Astrocyte of the cerebellum (primary cell): ENCODE results near the gene SRGAP3.

Source experiments
- DNase-seq: peaks from one replicate; pipeline ENCODE4 v3.0.0-alpha.2; 2011; ENCODE audit warnings: low read depth
- H3K4me3 ChIP-seq: 2 replicates; pipeline ENCODE4 v1.5.1; 2011; ENCODE audit warnings: mild to moderate bottlenecking, low read depth, low read length, moderate library complexity
- CTCF ChIP-seq: IDR thresholded peaks from 2 replicates; pipeline ENCODE4 v1.5.1; 2012; ENCODE audit warnings: low read length, low read depth, moderate library complexity, mild to moderate bottlenecking; ENCODE audit errors: missing control alignments
- in situ Hi-C: cut with HindIII; loops from 2 replicates; pipeline ENCODE4 v1.10.0; 2017; ENCODE audit warnings: low sequenced_read_pairs

SRGAP3 gene

GRCh38 chr3:8986741-8987140 is 262.7 kb downstream of the SRGAP3 start:
- no peak for TF ChIP-seq CTCF
- in situ Hi-C loops = no loop called here
- DNase-seq = no peak
- no peak overlapping the region for H3K4me3 ChIP-seq

- no peak for DNase-seq
- no peak for TF ChIP-seq CTCF
- in situ Hi-C loops = no loop called here
- no peak overlapping the region for H3K4me3 ChIP-seq
Measured at GRCh38 chr3:8985876-8986275, 263.6 kb downstream of the SRGAP3 start.

- no peak for DNase-seq
- no peak overlapping the region for H3K4me3 ChIP-seq
- in situ Hi-C loops = no loop called here
- no peak for TF ChIP-seq CTCF
Measured at GRCh38 chr3:8985411-8985831, 264.0 kb downstream of the SRGAP3 start.

GRCh38 chr3:8984526-8984925 is 264.9 kb downstream of the SRGAP3 start:
- TF ChIP-seq CTCF = no peak
- in situ Hi-C loops = no loop called here
- no peak overlapping the region for H3K4me3 ChIP-seq
- DNase-seq = no peak

- H3K4me3 ChIP-seq = no peak overlapping the region
- in situ Hi-C loops = no loop called here
- no peak for TF ChIP-seq CTCF
- no peak for DNase-seq
Measured at GRCh38 chr3:8984081-8984480, 265.4 kb downstream of the SRGAP3 start.

- in situ Hi-C loops = no loop called here
- no peak for DNase-seq
- TF ChIP-seq CTCF = no peak
- H3K4me3 ChIP-seq = no peak overlapping the region
Measured at GRCh38 chr3:8983591-8983990, 265.9 kb downstream of the SRGAP3 start.

GRCh38 chr3:8983026-8983425 is 266.4 kb downstream of the SRGAP3 start:
- no peak overlapping the region for H3K4me3 ChIP-seq
- in situ Hi-C loops = no loop called here
- TF ChIP-seq CTCF = no peak
- no peak for DNase-seq
